Stimulated activated CD8-positive, alpha-beta memory T cell treated with anti-CD3 and anti-CD28 coated beads, Interleukin-4, amount 100 ng/mL, for 1 hour (primary cell): ENCODE measurements around the gene COBL.

Source experiments
- DNase-seq, 2 donors: peaks; one replicate each; pipeline ENCODE4 v3.0.0-alpha.2; 2020; ENCODE audit warnings: low read depth in 2 of 2, low spot score in 1 of 2

Gene COBL

DNA sequence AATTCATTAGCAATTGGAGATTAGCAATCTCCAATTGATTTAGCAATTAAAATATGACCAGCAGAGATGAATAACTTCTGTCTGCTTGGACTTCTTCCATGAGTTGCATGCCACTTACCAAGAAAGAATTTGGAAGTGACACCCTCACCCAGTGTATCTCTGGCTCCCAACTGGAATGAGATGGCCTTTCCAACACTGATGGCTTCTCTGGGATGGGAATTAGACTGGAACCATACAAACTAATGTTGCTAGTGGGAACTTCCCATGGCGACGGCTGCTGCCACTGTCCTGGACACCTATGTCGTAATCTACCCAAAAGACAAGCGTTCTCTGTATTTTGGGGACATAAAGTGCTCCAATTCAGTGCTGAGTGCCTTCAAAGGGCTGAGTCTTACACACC lies 192.3 kb downstream of the COBL start:
- no peak for DNase-seq

DNA sequence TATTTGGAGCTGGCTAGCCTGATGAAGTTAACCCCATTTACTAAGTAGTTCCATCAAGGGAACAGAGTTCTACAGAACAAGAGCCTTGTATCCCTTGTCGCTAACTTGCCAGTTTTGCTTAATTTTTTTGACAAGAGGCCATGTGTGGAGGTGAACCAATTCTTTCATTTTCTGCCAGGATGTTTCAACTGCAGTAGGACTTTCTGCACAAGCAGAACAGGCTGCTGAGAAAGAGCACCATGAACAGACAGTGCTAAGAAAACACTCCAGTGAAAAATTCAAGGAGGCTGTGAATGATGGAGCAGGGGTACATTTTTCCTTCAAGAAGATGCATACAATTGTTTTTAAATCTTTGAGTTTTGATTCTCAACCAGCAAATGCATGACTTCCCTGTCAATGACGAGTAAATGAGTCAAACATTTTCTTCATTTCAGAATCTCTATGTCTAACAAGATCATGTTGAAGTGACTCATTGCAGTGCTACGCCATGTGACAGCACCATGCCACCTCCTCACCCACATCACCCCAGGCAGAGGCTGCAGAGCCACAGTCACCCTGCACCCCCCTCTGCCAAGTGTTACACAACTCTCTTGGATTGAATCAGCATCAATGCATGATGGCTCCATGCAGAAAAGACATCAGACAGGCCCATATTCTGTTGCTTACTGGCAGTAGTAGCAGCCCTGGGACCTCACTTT lies 193.1 kb downstream of the COBL start:
- DNase-seq: no peak

DNA sequence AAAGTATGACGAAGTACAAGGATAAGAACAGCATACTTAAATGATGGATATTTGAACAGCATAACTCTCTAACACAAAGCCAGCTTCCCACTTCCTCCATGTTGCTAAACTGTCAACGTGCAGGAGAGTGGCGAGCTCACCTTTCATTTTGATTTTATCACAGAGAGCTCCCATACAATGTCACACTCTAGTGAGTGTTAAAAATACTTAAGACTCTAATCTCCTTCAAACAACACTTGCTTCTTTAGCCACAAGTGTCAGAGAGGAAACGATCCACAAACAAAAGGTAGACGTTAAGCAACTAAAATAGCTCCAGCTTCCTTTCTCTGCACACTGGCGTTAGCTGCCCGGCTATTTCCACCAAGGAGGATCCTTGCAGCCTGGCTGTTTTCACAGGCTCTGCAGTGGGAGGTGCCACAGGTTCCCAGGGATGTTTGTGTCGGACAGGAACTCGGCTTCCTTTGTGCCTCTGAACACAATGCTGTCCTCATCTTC lies 194.6 kb downstream of the COBL start:
- DNase-seq: no peak

DNA sequence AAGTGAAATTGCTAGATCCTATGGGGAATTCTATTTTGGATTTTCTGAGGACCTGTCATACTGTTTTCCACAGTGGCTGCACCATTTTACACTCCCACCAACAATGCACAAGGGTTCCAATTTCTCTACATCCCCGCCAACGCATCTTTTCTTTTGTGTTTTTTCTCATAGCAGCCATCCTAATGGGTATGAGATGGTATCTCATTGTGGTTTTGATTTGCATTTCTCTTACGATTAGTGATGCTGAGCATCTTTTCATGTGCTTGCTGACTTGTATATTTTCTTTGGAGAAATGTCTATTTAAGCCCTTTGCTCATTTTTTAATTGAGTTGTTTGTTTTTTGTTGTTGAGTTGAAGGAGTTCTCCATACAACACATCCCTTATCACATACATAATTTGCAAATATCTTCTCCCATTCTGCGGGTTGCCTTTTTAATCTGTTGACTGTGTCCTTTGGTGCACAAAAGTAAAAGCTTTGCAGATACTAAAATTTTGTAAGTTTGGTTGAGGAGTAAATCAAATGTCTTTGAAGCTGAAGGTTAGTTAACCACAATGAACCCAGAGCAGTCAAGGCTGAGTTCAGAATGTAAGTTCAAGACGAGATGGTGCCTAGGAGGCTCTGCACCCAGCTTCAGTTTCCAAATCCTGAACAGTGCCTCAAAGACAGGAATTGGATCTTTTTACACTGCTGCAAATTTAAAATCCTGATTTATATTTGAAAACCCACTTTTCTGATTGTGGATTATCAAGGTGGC lies 195.4 kb downstream of the COBL start:
- DNase-seq: no peak

DNA sequence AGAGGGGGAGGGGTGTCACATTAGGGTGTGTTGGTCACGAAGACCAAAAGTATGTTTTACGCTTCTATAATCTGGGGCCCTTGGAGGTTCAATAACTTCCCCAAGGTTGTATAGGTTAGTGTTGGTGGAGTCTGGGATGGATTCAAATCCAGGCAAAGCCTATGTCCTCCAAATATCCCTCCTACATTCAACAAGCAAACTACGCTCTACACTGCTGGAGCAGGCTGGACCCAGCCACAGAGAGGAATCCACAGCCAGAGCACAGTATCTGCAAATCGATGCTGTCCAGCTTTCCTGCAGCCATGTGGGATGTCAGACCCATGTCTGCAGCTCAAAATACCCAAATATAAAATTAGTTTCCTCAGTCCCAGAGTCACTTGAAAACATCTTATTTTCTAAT lies 198.0 kb downstream of the COBL start:
- DNase-seq: no peak

DNA sequence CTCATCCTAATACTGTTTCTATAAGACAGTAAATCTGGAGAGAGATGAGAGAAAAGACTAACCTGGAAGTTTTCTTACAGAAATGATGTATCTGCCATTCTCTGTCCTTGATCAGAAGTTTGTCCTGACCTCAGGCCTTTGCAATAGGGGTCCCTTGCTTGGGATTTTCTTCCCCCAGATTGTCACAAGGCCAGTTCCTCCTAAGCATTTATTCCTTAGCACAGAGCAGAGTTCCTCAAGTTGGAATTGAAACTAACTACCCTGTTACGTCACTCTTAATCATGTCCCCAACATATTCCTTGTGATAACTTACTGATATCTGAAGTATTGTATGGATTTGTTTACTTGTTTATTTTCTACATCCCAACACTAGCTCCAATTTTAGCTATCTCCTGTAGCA lies 202.1 kb downstream of the COBL start:
- DNase-seq: no peak

DNA sequence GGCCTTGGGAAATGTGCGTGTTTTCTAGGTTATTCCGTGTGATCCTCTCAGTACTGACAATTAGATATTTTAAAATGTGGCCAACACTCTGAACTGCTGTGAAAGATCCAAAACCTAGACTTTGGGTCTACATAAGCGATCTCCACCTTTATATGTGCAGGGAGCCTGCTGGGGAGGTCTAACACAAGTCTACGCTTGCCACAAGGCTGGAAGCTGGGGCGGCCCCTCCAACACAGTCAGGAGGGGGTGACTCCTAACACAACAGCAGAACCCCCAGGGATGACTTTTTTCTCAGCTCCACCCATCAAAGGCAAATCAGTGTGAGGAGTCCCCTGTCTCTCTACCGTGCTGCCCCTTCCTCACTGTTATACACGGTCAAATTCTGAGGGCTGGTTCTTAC lies 202.6 kb downstream of the COBL start:
- DNase-seq: no peak

DNA sequence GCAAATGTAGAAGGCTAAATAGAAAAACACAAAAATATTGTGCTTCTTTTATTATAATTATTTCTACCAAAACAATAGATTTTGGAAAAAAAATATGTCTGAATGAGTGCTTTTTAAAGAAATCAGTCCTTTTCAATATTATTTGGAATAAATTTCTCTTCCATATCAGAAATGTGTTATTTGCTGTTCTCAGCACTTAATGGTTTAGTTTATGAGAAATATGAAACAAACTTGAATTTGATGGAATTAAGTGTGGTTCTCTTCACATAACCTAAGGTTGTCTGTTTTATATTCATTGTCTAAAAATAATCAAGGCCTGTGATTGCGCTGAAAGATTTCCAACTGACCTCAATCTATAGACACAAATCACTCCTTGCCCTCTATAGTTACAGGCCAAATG lies 203.0 kb downstream of the COBL start:
- no peak for DNase-seq

DNA sequence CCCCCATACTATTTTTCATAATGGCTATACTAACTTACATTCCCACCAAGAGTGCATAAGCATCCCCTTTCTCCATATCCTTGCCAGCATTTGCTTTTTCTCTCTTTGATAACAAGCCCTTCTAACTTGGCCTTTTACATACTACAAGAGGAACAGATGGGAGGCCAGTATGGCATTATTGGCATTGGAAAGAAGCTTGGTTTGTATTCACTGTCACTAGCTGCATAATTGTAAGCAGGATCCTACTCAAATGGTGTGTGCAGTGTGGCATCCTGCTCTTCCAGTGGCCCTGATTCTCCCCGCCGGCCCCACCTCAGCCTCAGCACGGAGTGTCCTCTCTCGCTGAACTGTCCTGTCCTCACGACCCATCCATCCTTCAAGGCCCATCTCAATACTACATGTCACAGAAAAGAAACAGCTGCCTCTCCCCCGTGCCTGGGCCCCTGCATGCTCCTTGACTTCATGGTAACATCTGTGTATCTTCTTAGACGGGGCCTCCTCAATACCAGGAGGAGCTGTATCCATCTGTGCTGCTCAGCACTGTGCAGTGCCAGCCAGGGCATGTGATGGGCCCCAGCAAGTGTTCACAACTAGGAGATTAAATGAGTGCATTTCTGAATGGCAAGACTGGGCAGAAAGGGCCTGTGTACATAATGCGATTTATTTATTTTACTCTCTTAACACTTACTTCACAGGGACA lies 205.2 kb downstream of the COBL start:
- DNase-seq: no peak

DNA sequence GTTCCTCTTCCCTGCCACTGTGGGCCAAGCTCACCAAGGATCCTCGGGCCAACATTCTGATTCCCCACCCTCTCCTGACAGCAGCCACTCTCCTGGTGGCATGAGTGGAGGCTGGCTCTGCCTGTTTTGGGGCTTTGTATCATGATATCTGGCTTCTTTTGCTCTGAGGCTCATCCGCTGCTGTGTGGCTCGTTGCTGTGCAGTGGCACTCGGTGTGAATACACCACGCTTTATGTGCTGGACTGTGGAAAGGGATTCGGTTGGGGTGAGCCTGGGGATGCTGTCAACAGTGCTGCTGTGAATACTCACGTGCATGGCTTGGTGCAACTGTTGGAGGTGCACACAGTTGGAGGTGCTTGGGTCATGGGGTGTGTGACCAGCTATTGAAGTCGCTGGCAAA lies 208.5 kb downstream of the COBL start:
- no peak for DNase-seq

DNA sequence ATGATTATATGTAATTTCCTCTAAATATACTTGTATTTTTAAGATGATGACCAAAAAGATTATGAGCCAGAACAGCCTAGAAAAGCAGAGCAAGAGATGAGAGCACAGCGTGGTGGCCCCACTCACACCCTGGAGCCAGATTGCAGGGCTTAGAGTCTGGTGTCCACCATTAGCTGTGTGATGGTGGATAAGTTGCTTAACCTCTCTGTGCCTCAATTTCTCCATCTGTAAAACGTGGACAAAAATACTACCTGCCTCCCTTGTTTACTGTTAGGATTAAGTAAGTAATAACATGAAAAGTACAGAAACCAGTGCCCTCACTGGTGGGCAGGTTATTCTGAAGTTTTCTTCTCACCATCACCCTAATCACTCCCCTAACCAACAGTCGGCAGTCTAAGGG lies 212.3 kb downstream of the COBL start:
- DNase-seq: no peak

DNA sequence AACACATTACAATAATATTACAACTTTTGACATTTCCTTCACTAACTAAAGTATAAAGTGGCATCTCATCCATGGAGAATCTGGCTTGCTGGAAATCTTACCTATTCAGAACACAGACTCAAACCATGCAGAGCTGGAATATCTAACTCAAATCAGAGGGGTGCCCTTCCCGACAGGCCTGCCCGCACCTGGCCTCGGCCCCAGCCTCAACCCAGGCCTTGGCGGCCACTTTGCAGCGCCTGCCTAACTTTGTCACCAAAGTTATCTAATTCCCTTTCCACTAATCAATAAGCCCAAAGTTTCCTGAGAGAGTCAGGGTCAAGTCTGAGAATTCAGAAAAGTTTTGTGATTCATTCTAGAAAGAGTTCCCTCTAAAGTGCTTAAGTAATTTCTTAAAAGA lies 212.9 kb downstream of the COBL start:
- DNase-seq: no peak

DNA sequence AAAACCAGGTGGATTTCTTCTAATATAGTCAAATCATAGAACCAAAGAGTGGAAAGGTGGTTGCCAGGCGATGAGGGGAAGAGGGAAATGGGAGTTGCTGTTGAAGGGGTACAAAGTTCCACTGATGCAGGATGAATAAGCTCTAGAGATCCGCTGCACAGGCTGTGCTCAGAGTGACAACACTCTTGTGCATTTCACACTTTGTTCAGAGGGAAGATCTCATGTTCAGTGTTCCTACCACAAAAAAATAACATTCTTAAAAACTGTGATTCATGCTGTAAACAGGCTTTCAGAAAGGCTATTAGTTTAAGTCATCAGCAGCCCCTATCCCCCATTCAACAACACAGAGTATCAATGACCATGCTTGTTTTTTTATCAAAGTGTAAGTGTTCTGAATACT lies 213.8 kb downstream of the COBL start:
- no peak for DNase-seq

DNA sequence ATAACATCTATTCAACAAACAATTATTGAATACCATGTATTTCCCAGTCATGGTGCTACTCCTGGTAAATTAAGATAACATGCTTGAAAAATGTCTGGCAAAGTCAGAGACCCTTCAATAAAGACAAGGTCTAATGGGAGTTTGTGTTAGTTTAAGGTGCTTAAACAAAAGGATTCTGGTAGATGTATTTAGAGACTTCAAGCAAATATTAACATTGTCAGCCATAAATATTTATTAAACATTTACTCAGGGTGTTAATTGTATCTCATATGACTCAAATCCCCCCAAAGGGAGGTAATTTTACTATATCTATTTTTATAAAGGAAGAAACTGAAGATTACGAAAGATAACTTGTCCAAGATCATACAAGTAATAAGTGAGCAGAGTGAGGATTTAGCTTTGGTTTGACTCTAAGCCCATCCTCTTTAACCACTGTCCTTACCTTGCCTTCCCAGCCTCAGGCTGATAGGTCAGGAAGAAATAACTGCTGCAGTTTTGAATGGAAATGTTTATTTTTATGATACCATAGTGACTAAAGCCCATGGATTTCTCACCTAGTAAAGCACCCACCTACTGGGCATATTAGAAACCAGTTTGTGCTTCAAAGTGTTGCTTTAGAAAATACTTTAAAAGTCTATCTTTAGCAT lies 215.4 kb downstream of the COBL start:
- no peak for DNase-seq

DNA sequence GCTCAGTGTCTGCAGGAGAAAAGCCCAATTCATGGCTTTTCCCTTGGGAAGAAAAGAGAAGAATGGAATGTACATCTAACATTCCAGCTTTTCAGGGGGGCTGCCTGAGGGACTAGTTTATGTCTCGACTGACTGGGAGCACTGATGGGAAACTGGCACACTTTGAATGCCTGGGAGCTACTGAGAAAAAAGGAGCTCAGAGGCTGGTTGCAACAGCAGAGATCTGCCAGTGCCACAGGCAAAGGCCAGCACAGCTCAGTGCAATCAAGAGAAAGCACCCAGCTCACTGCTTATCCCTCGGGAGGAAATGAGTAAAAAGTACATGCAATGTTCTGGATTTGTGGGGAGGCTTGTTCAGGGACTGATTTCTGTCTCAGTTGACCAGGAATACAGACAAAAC lies 226.2 kb downstream of the COBL start:
- DNase-seq: no peak

DNA sequence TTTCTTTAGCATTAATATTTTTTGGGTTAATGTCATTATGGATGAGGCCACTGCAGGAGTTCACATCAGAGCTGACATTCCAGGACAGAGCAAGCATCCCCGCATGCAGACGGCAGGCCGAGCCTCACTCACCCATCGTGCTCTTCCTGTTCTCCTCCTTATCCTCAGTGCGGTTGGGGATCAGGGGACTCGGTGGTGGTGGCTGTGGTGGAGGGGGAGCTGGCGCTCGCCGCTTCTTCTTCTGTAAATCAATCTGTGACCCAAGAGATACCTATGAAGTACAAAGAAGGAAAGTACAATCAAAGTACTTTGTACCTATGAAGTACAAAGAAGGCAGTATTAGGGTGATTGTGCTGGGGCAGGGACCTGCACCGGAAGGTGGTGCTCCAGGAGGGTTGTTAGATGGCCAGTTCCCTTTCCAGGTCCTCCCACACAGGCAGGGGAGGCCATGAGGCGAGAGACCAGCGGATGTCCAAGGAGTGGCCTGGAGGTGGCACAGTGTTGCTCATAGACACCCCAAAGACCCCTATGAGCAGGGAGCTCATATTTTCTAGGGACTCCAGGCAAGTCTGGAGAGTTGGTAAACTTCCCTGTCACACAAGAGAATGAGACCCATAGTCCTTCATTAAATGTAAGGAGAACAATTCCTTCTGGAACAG lies 231.4 kb downstream of the COBL start:
- no peak for DNase-seq

DNA sequence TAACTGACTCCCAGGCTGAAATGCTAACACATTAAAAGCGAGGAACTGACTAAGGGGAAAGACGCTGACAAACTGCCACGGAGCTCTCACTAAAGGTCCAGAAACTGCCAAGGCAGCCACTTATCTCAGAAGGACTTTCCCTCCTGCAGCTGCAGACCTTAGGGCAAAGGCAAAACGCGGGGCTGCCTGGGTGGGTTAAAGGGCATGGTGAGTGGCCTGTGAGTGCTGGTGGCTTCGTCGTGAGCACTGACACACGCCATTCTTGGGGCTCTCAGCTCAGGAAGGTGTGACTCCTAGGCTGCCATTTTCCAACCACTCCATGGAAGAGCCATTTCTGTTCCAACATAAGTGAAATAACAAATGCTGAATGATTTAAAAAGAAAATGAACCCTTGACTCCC lies 232.5 kb downstream of the COBL start:
- DNase-seq: no peak

DNA sequence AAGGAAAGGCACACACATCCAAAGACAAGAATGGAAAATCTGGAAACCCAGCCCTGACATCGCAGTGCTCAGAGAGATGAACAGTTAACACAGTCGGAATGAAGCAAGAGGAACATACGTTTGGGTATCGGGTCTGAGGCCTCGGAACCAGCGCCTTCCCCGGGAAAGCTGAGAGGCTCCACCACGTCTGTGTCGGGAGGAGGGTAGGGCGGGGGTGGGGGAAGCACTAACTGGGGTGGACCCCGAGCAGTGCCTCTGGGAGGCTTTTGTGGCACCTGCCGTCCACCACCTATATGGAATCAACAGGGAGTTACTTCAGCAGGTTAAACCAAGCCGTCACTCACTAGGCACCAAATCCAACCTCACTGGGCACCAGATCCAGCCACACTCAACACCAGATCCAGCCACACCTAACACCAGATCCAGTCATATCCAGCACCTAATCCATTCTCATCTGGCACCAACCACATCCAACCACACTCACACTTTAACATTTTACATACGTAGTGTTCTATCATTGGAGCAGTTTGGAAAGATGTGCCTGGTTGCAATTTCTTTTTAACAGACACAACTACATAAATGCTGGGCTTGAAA lies 233.6 kb downstream of the COBL start:
- DNase-seq: no peak

DNA sequence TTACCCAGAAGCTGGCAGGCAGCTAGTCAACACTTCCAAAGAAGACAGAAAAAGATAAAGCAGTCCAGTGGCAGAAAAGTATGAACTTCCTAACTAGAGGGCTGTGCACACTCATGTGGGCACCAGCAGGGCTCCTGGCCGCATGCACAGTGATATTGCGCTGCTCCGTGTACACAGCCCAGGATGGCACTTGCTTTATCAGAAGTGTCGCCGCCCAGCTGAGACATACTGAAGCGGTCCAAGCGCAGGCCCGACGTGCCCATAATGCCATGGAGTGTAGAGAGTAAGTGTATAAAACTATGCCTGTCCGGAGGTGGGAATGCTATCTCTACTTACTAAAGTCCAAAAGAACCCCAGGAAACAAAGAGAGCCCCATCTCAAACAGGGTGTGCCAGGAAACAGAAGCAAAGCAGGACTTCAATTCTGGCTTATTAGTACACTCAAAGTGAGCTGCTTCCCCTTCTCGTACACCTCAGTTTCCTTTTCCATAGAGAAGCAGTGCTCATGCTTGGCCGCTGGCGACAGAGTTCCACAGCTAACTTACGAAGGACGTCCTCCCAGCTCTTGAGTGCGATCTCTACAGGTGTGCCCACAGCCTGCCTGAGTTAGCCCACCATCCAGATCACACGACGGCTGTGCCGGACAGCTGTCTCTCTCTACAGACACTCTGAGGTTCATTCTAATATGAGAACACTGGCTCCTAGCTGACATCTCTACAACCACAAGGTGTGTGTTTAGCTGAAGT lies 234.3 kb downstream of the COBL start:
- no peak for DNase-seq

DNA sequence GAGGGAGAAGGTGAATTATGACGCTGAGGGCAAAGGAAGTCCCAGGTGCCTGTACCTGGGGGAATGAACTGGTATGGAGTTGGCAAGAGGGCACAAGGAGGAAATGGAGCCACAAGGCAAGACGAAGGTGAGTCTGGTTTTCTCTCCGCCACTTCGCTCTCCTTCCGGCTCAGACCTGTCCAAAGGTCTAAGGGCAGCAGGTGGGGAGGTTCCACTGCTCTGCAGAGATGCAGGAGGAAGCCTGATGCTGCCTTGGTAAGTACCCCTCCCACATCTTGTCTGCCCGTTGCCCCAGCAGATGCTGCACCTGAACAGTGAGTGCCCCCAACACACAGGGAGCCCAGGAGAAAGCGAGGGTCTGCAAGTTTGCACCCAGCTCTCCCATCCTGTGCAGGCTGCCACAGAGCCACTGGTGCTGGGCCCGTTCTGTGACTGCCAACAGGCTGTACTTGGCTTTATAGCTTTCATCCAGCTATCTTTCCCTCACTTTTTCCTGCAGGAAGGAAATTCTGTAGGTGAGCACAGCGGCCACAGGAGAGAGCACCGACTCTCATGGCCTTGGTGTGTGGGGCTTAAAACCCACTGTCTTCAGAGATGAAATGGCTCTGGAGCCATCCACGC lies 235.2 kb downstream of the COBL start:
- DNase-seq: no peak
